Psoas muscle (tissue), 8 donors: ENCODE data around the gene FAM171A1. TPM values are rescaled to one million over a fixed set of nuclear protein-coding genes. Genes with fewer than 3 reads are reported as not detected.

Experiments
- ATAC-seq, 4 donors: fragments of 200-7000 bp; cut with Tn5 transposase; one replicate each; pipeline ENCODE4 v1.9.1; 2020; ENCODE audit warnings: moderate library complexity in 3 of 4, mild to moderate bottlenecking in 2 of 4
- DNase-seq, 2 donors: peaks; one replicate each; pipeline ENCODE4 v3.0.0-alpha.2; 2020
- H3K27ac ChIP-seq: fragments of 200-600 bp; one replicate; pipeline ENCODE4 v1.8.0; 2022
- H3K27me3 ChIP-seq, 3 donors: fragments of 200-600 bp in 1 of 3; one replicate each; pipeline versions ENCODE4 v1.6.1 to v1.8.0; 2013 to 2022; ENCODE audit warnings: low read length in 2 of 3, mild to moderate bottlenecking in 2 of 3, moderate library complexity in 1 of 3; ENCODE audit not compliant: insufficient read depth in 3 of 3
- H3K36me3 ChIP-seq, 2 donors: fragments of 200-600 bp in 1 of 2; one replicate each; pipeline versions ENCODE4 v1.6.1 to v1.8.0; 2013 to 2022; ENCODE audit warnings: low read depth in 1 of 2, mild to moderate bottlenecking in 1 of 2, moderate library complexity in 1 of 2; ENCODE audit not compliant: insufficient read depth in 1 of 2
- H3K4me1 ChIP-seq: fragments of 200-600 bp; one replicate; pipeline ENCODE4 v1.8.0; 2022
- H3K4me3 ChIP-seq: fragments of 200-600 bp; one replicate; pipeline ENCODE4 v1.8.0; 2022; ENCODE audit warnings: mild to moderate bottlenecking
- H3K9me3 ChIP-seq: fragments of 200-600 bp; one replicate; pipeline ENCODE4 v1.8.0; 2022
- CTCF ChIP-seq: fragments of 200-600 bp; IDR thresholded peaks from one replicate; pipeline ENCODE4 v1.8.0; 2022; ENCODE audit warnings: antibody characterized with exemption
- WGBS, 3 donors: extraction: QIAGEN DNeasy Blood & Tissue Kit; methylation state at CpG; one replicate each; pipeline versions ENCODE4 v1.1.6 to v1.1.7; 2013; 5-methylcytosine and 5-hydroxymethylcytosine counted together
- intact Hi-C, 2 donors: fragments of 100-400 bp; cut with DNase I; formaldehyde crosslinking; loops; one replicate each; pipeline versions ENCODE4 v1.11.0 to v1.14.2; 2022
- polyA plus RNA-seq, 3 donors: library from polyadenylated mRNA; stranded (reverse); fragments of 200-250 nt; gene quantifications; one replicate each; pipeline ENCODE4 v1.2.3, GENCODE V29; 2013
- total RNA-seq, 4 donors: library from RNA; stranded (reverse); fragmentation: NEBNext Ultra II Directional in 2 of 4; extraction: Animal tissue kit (Norgen Biotek cat#: 25700) in 2 of 4; gene quantifications; one replicate each; pipeline versions ENCODE4 v1.2.1 to v1.2.4, GENCODE V29; 2021 to 2023
- donor health status: healthy with polysubstance abuse.
- donor health status: DM: no; HTN: no; CAD: no; lungs with moderate emphysema.
- donor health status: Bipolar disorder and iron deficiency.
- donor health status: healthy.
- donor health status: DM: yes; HTN: yes; CAD: no.
- donor health status: DM: no; HTN: no; CAD: no.
- donor health status: DM: no; HTN: no; CAD: no.
- donor health status: DM: yes; HTN: yes; CAD: no.

The FAM171A1 gene
- total and polyA plus RNA-seq, 7 donors, result 3.9 to 10.5 (median 5.0) TPM

GRCh38 chr10:15320118-15320517 is 51.0 kb downstream of the FAM171A1 start:
- ATAC-seq (no peak), DNase-seq (no peak)
- intact Hi-C loops, result no loop called here
- H3K4me3 ChIP-seq, result no peak overlapping the region
- no peaks in the 10 kb centered on the region for H3K27me3 ChIP-seq
- TF ChIP-seq CTCF, result no peak
- no peaks in the 10 kb centered on the region for H3K4me1 ChIP-seq
- WGBS, 3 donors, result 93 to 95% (median 93%) methylated on average over 7 of the region's 7 CpGs
- no peaks in the 10 kb centered on the region for H3K9me3 ChIP-seq
- H3K36me3 ChIP-seq, result no peaks in the 10 kb centered on the region
- no peak overlapping the region for H3K27ac ChIP-seq

- H3K36me3 ChIP-seq, result no peaks in the 10 kb centered on the region
- no peaks in the 10 kb centered on the region for H3K9me3 ChIP-seq
- no peak overlapping the region for H3K4me3 ChIP-seq
- WGBS, 3 donors, result 85 to 94% (median 92%) methylated on average over 9 of the region's 9 CpGs
- H3K27ac ChIP-seq, result no peak overlapping the region
- ATAC-seq (no peak), DNase-seq (no peak)
- intact Hi-C loops, result no loop called here
- H3K27me3 ChIP-seq, result no peaks in the 10 kb centered on the region
- TF ChIP-seq CTCF, result no peak
- no peaks in the 10 kb centered on the region for H3K4me1 ChIP-seq
These were observed 54.1 kb downstream of the FAM171A1 start for GRCh38 chr10:15316871-15317464.

- DNase-seq (no peak), ATAC-seq (no peak)
- no peak for TF ChIP-seq CTCF
- no peaks in the 10 kb centered on the region for H3K4me1 ChIP-seq
- H3K4me3 ChIP-seq, result no peak overlapping the region
- no peaks in the 10 kb centered on the region for H3K27me3 ChIP-seq
- H3K27ac ChIP-seq, result no peak overlapping the region
- WGBS, 3 donors, result 89 to 90% (median 90%) methylated on average over 9 of the region's 9 CpGs
- intact Hi-C loops, result no loop called here
- H3K36me3 ChIP-seq, result no peaks in the 10 kb centered on the region
- no peaks in the 10 kb centered on the region for H3K9me3 ChIP-seq
These were observed 54.9 kb downstream of the FAM171A1 start for GRCh38 chr10:15316145-15316544.

- H3K9me3 ChIP-seq, result no peaks in the 10 kb centered on the region
- no peak for TF ChIP-seq CTCF
- H3K4me3 ChIP-seq, result no peak overlapping the region
- no peaks in the 10 kb centered on the region for H3K36me3 ChIP-seq
- ATAC-seq (no peak), DNase-seq (no peak)
- WGBS, 3 donors, result 93% methylated on average over 8 of the region's 8 CpGs
- H3K4me1 ChIP-seq, result no peaks in the 10 kb centered on the region
- intact Hi-C loops, result no loop called here
- H3K27ac ChIP-seq, result no peak overlapping the region
- no peaks in the 10 kb centered on the region for H3K27me3 ChIP-seq
These were observed 55.8 kb downstream of the FAM171A1 start for GRCh38 chr10:15315286-15315685.

GRCh38 chr10:15314482-15315045 is 56.5 kb downstream of the FAM171A1 start:
- TF ChIP-seq CTCF, result no peak
- no peak for ATAC-seq
- no peaks in the 10 kb centered on the region for H3K4me1 ChIP-seq
- H3K27me3 ChIP-seq, result no peaks in the 10 kb centered on the region
- DNase-seq, result no peak
- no peaks in the 10 kb centered on the region for H3K36me3 ChIP-seq
- WGBS, 3 donors, result 84 to 87% (median 87%) methylated on average over 17 of the region's 17 CpGs
- intact Hi-C loops, result no loop called here
- H3K4me3 ChIP-seq, result no peak overlapping the region
- no peaks in the 10 kb centered on the region for H3K9me3 ChIP-seq
- H3K27ac ChIP-seq, result no peak overlapping the region
